ENCODE measurements around the gene ZNF692.

DNA sequence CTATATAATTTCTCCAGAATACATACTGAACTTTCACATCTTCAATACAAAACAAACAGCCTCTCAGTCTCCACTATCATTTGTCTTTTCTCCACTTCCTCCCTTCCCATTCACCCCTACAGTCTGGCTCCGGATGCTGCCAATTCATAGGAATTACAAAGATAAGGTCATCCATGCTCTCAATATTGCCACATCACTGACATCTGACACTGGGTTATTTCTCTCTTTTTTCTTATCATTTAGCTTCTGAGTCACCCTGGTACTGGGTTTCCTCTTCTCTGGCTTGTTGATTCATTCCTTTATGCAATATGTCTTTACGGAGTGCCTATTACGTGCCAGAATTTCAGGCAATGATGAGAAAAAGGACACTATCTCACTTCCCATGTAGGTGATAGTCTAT lies 30.0 kb downstream of the ZNF692 start:
- no peak for TF ChIP-seq SP1 (CRISPR knock-in tag; conservative IDR thresholded peaks at IDR 0.05)
- TF ChIP-seq ERG (CRISPR knock-in tag; IDR thresholded peaks at IDR 0.05): no peak
- TF ChIP-seq IRF2 (CRISPR knock-in tag; IDR thresholded peaks at IDR 0.05; ENCODE audit: borderline replicate concordance, low read depth): no peak
- TF ChIP-seq, protein P1, sequence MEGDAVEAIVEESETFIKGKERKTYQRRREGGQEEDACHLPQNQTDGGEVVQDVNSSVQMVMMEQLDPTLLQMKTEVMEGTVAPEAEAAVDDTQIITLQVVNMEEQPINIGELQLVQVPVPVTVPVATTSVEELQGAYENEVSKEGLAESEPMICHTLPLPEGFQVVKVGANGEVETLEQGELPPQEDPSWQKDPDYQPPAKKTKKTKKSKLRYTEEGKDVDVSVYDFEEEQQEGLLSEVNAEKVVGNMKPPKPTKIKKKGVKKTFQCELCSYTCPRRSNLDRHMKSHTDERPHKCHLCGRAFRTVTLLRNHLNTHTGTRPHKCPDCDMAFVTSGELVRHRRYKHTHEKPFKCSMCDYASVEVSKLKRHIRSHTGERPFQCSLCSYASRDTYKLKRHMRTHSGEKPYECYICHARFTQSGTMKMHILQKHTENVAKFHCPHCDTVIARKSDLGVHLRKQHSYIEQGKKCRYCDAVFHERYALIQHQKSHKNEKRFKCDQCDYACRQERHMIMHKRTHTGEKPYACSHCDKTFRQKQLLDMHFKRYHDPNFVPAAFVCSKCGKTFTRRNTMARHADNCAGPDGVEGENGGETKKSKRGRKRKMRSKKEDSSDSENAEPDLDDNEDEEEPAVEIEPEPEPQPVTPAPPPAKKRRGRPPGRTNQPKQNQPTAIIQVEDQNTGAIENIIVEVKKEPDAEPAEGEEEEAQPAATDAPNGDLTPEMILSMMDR (IDR thresholded peaks at IDR 0.05): no peak
